SK-N-SH (cell line): Measurements from ENCODE around the gene ETV6. TPM values are rescaled to one million over a fixed set of nuclear protein-coding genes. Genes with fewer than 3 reads are reported as not detected.

Experiments used
- CTCF ChIA-PET: fragments of 300-600, 350-600 bp; formaldehyde crosslinking; extraction: SDS; loops from one replicate; lab custom pipeline; 2021; lab: Yijun Ruan, JAX
- POLR2A ChIA-PET: fragments of 350-600 bp; sonication (Branson Sonifier 250); formaldehyde crosslinking; extraction: SDS; loops from one replicate; lab custom pipeline; 2020; ENCODE audit warnings: antibody characterized with exemption, inconsistent platforms; lab: Yijun Ruan, JAX
- DNase-seq: peaks from one replicate; pipeline ENCODE4 v3.0.0; 2012
- H2AFZ ChIP-seq: fragments of 200-600 bp; sonication (generic); 2 replicates; pipeline ENCODE4 v1.8.1; 2016; ENCODE audit warnings: antibody characterized with exemption, mild to moderate bottlenecking, low read depth
- H3F3A ChIP-seq: fragments of 200-600 bp; sonication (generic); replicated peaks from 2 replicates; pipeline ENCODE3; 2016; ENCODE audit warnings: antibody characterized with exemption, mild to moderate bottlenecking; ENCODE audit not compliant: insufficient read depth
- H3K27ac ChIP-seq, 2 experiments: fragments of 200-500 bp in 1 of 2; fragments of 200-600 bp in 1 of 2; sonication (Bioruptor generic) in 1 of 2; sonication (generic), shearing (Covaris generic) in 1 of 2; 2 replicates each; pipeline versions ENCODE4 v1.5.1 to v1.6.1; 2014 to 2016; ENCODE audit warnings: low read depth in 2 of 2, inconsistent platforms in 1 of 2, low read length in 1 of 2, mild to moderate bottlenecking in 1 of 2, mixed read lengths in 1 of 2
- H3K27me3 ChIP-seq: fragments of 200-600 bp; sonication (generic), shearing (Covaris generic); 2 replicates; pipeline ENCODE4 v1.6.1; 2016; ENCODE audit warnings: mixed run types; ENCODE audit not compliant: insufficient read depth
- H3K36me3 ChIP-seq, 2 experiments: fragments of 200-500 bp in 1 of 2; fragments of 200-600 bp in 1 of 2; sonication (Bioruptor generic) in 1 of 2; sonication (generic) in 1 of 2; replicated peaks in 1 of 2; 2 replicates each; pipeline versions ENCODE3 to v1.5.1; 2014 to 2016; ENCODE audit warnings: low read length in 1 of 2, mild to moderate bottlenecking in 1 of 2; ENCODE audit not compliant: insufficient read depth in 2 of 2, control insufficient read depth in 1 of 2
- H3K4me1 ChIP-seq, 2 experiments: fragments of 200-500 bp in 1 of 2; fragments of 200-600 bp in 1 of 2; sonication (Bioruptor generic) in 1 of 2; sonication (generic), shearing (Covaris generic) in 1 of 2; 2 replicates each; pipeline versions ENCODE4 v1.5.1 to v1.6.1; 2014 to 2016; ENCODE audit warnings: low read depth in 1 of 2, low read length in 1 of 2, mixed run types in 1 of 2; ENCODE audit not compliant: insufficient read depth in 2 of 2, control insufficient read depth in 1 of 2
- H3K4me2 ChIP-seq: fragments of 200-600 bp; sonication (generic), shearing (Covaris generic); 2 replicates; pipeline ENCODE4 v1.6.1; 2017; ENCODE audit warnings: mixed run types
- H3K4me3 ChIP-seq, 2 experiments: fragments of 200-500 bp in 1 of 2; fragments of 200-600 bp in 1 of 2; sonication (Bioruptor generic) in 1 of 2; sonication (generic), shearing (Covaris generic) in 1 of 2; 2 replicates each; pipeline versions ENCODE4 v1.5.1 to v1.8.1; 2014 to 2016; ENCODE audit warnings: low read depth in 2 of 2, inconsistent platforms in 1 of 2, low read length in 1 of 2, mild to moderate bottlenecking in 1 of 2, mixed read lengths in 1 of 2, moderate library complexity in 1 of 2
- H3K79me2 ChIP-seq: fragments of 200-600 bp; sonication (generic); 2 replicates; pipeline ENCODE4 v1.8.1; 2017; ENCODE audit warnings: mild to moderate bottlenecking; ENCODE audit not compliant: insufficient read depth
- H3K9ac ChIP-seq: fragments of 200-600 bp; sonication (generic); 2 replicates; pipeline ENCODE4 v1.6.1; 2017; ENCODE audit warnings: mixed run types
- H3K9me2 ChIP-seq: fragments of 200-600 bp; sonication (generic); 2 replicates; pipeline ENCODE4 v1.6.1; 2017; ENCODE audit warnings: mixed run types
- H3K9me3 ChIP-seq: fragments of 200-600 bp; sonication (generic); 2 replicates; pipeline ENCODE4 v1.6.1; 2017; ENCODE audit warnings: mixed run types, mild to moderate bottlenecking, moderate library complexity
- H4K20me1 ChIP-seq: fragments of 200-600 bp; sonication (generic); 2 replicates; pipeline ENCODE4 v1.6.1; 2017; ENCODE audit warnings: mild to moderate bottlenecking, mixed run types; ENCODE audit not compliant: insufficient read depth
- FOSL2 ChIP-seq: IDR thresholded peaks from 2 replicates; pipeline ENCODE4 v1.4.0; 2012; ENCODE audit warnings: low read depth, mild to moderate bottlenecking, moderate library complexity, borderline replicate concordance
- NFIC ChIP-seq: IDR thresholded peaks from 2 replicates; pipeline ENCODE4 v1.4.0; 2012; ENCODE audit warnings: borderline replicate concordance
- NRF1 ChIP-seq: IDR thresholded peaks from 2 replicates; pipeline ENCODE4 v1.6.1; 2012; ENCODE audit warnings: low read depth, mild to moderate bottlenecking, low read length
- POLR2AphosphoS5 ChIP-seq: IDR thresholded peaks from 2 replicates; pipeline ENCODE4 v1.6.1; 2012; ENCODE audit warnings: low read depth, low read length
- REST ChIP-seq: IDR thresholded peaks from 2 replicates; pipeline ENCODE4 v1.6.1; 2012; ENCODE audit warnings: mild to moderate bottlenecking, low read depth, low read length, moderate library complexity
- RXRA ChIP-seq: IDR thresholded peaks from 2 replicates; pipeline ENCODE4 v1.4.0; 2012; ENCODE audit warnings: low read depth, mild to moderate bottlenecking, borderline replicate concordance
- USF2 ChIP-seq: fragments of 150-350 bp; IDR thresholded peaks from 2 replicates; pipeline ENCODE4 v1.6.1; 2017; ENCODE audit warnings: antibody characterized with exemption, low read length, low read depth, borderline replicate concordance
- WGBS: methylation state at CpG from one replicate; pipeline ENCODE4 v1.1.6; 2017; ENCODE audit warnings: low lambda C conversion rate; 5-methylcytosine and 5-hydroxymethylcytosine counted together
- polyA plus RNA-seq, 3 experiments: library from polyadenylated mRNA; depleted of rRNA; stranded (reverse); fragments of >200 nt; gene quantifications; 2 replicates each; pipeline ENCODE4 v1.2.3, GENCODE V29; 2012
- TF ChIP-seq, protein P1 (sequence below): fragments of 200-600 bp; sonication (generic); IDR thresholded peaks from 2 replicates; pipeline ENCODE4 v1.6.1; 2017; ENCODE audit warnings: antibody characterized with exemption, mild to moderate bottlenecking, moderate library complexity
- TF ChIP-seq, protein P2 (sequence below): IDR thresholded peaks from 2 replicates; pipeline ENCODE4 v1.4.0; 2012; ENCODE audit warnings: low read depth, borderline replicate concordance

ETV6 gene
- polyA plus RNA-seq, 1 of the 3 experiments (the other 2 are of a cell fraction) = 4.0 TPM

GRCh38 chr12:11856971-11857370 lies 207.5 kb downstream of the ETV6 start:
- Histone ChIP-seq H3K4me1 (peaks cover 9 to 15% of the 10 kb centered on the region in 2 experiments; a peak in 2 of 4 replicates), H4K20me1 (no peaks in the 10 kb centered on the region), H2AFZ (no peak overlapping the region), H3F3A (no peaks in the 10 kb centered on the region), H3K9me2 (no peaks in the 10 kb centered on the region), H3K27me3 (no peaks in the 10 kb centered on the region), H3K9me3 (no peaks in the 10 kb centered on the region), H3K27ac (no peak overlapping the region), H3K9ac (no peak overlapping the region), H3K36me3 (peaks cover 33 to 38% of the 10 kb centered on the region in 2 experiments), H3K79me2 (no peaks in the 10 kb centered on the region; the same call in 1 of the 2 replicates), H3K4me3 (no peak overlapping the region), H3K4me2 (no peak overlapping the region)
- CTCF ChIA-PET = interaction anchor here (1.3 to 1.4 kb wide), 2 partner anchors 9 to 45 kb away, joined by 3 to 4 read pairs; no protein-coding TSS in a partner anchor
- TF ChIP-seq POLR2AphosphoS5 (no peak), NRF1 (no peak), USF2 (no peak), FOSL2 (no peak), RXRA (no peak)
- WGBS = 86% methylated on average over 7 of the region's 7 CpGs
- DNase-seq = no peak
- POLR2A ChIA-PET = no interaction called here

- Histone ChIP-seq H3K36me3 (peaks cover 21 to 24% of the 10 kb centered on the region in 2 experiments), H3K27me3 (no peaks in the 10 kb centered on the region), H3K9ac (no peak overlapping the region), H3K27ac (no peak overlapping the region), H3F3A (no peaks in the 10 kb centered on the region), H3K9me2 (no peaks in the 10 kb centered on the region), H2AFZ (no peak overlapping the region), H3K4me2 (no peak overlapping the region), H3K9me3 (no peaks in the 10 kb centered on the region), H3K4me1 (peaks cover 17 to 22% of the 10 kb centered on the region in 2 experiments; a peak in 2 of 4 replicates), H4K20me1 (no peaks in the 10 kb centered on the region), H3K79me2 (no peaks in the 10 kb centered on the region; the same call in 1 of the 2 replicates), H3K4me3 (no peak overlapping the region)
- ChIA-PET POLR2A (no interaction called here), CTCF (interaction anchor here (1.3 kb wide), 1 partner anchor 280 kb away, joined by 3 read pairs; no protein-coding TSS in a partner anchor)
- no peak for DNase-seq
- 96% methylated on average over 17 of the region's 17 CpGs for WGBS
- TF ChIP-seq, protein P1, sequence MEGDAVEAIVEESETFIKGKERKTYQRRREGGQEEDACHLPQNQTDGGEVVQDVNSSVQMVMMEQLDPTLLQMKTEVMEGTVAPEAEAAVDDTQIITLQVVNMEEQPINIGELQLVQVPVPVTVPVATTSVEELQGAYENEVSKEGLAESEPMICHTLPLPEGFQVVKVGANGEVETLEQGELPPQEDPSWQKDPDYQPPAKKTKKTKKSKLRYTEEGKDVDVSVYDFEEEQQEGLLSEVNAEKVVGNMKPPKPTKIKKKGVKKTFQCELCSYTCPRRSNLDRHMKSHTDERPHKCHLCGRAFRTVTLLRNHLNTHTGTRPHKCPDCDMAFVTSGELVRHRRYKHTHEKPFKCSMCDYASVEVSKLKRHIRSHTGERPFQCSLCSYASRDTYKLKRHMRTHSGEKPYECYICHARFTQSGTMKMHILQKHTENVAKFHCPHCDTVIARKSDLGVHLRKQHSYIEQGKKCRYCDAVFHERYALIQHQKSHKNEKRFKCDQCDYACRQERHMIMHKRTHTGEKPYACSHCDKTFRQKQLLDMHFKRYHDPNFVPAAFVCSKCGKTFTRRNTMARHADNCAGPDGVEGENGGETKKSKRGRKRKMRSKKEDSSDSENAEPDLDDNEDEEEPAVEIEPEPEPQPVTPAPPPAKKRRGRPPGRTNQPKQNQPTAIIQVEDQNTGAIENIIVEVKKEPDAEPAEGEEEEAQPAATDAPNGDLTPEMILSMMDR = no peak
- TF ChIP-seq REST (no peak), NFIC (no peak), USF2 (no peak)
- TF ChIP-seq, protein P2, sequence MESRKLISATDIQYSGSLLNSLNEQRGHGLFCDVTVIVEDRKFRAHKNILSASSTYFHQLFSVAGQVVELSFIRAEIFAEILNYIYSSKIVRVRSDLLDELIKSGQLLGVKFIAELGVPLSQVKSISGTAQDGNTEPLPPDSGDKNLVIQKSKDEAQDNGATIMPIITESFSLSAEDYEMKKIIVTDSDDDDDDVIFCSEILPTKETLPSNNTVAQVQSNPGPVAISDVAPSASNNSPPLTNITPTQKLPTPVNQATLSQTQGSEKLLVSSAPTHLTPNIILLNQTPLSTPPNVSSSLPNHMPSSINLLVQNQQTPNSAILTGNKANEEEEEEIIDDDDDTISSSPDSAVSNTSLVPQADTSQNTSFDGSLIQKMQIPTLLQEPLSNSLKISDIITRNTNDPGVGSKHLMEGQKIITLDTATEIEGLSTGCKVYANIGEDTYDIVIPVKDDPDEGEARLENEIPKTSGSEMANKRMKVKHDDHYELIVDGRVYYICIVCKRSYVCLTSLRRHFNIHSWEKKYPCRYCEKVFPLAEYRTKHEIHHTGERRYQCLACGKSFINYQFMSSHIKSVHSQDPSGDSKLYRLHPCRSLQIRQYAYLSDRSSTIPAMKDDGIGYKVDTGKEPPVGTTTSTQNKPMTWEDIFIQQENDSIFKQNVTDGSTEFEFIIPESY = no peak
Measured at GRCh38 chr12:11859705-11860425, 210.4 kb downstream of the ETV6 start.
